CD14-positive monocyte (primary cell): ENCODE results near the gene SGCD. TPM values are rescaled to one million over a fixed set of nuclear protein-coding genes. Genes with fewer than 3 reads are reported as not detected.

Experiments
- DNase-seq, 3 donors: peaks; one replicate each; pipeline ENCODE4 v3.0.0-alpha.2; 2011 to 2022
- H2AFZ ChIP-seq: 2 replicates; pipeline ENCODE4 v1.6.0; 2012; ENCODE audit warnings: mild to moderate bottlenecking, low read depth, low read length, inconsistent platforms; ENCODE audit not compliant: insufficient read depth, poor library complexity, severe bottlenecking
- H3K27ac ChIP-seq, 2 donors: 1 replicate in 1 of 2; 2 replicates in 1 of 2; pipeline ENCODE4 v1.5.1; 2012 to 2013; ENCODE audit warnings: low read length in 2 of 2, control low read depth in 1 of 2, inconsistent platforms in 1 of 2, low read depth in 1 of 2, mild to moderate bottlenecking in 1 of 2
- H3K27me3 ChIP-seq, 2 donors: one replicate each; pipeline versions ENCODE4 v1.6.0 to v1.6.1; 2011 to 2013; ENCODE audit warnings: low read length in 2 of 2; ENCODE audit not compliant: control insufficient read depth in 2 of 2, insufficient read depth in 2 of 2
- H3K36me3 ChIP-seq, 2 donors: replicated peaks in 1 of 2; 1 replicate in 1 of 2; 2 replicates in 1 of 2; pipeline versions ENCODE4 v1.5.1 to v1.6.1; 2012 to 2013; ENCODE audit warnings: low read length in 2 of 2, control low read depth in 1 of 2, inconsistent platforms in 1 of 2, mild to moderate bottlenecking in 1 of 2; ENCODE audit not compliant: insufficient read depth in 2 of 2, control insufficient read depth in 1 of 2
- H3K4me1 ChIP-seq, 2 donors: 1 replicate in 1 of 2; 2 replicates in 1 of 2; pipeline versions ENCODE4 v1.5.1 to v1.6.1; 2012 to 2013; ENCODE audit warnings: low read length in 2 of 2, control low read depth in 1 of 2, inconsistent platforms in 1 of 2, mild to moderate bottlenecking in 1 of 2, moderate library complexity in 1 of 2; ENCODE audit not compliant: insufficient read depth in 2 of 2, control insufficient read depth in 1 of 2
- H3K4me2 ChIP-seq: replicated peaks from 2 replicates; pipeline ENCODE3; 2012; ENCODE audit warnings: low read length, moderate library complexity, mild to moderate bottlenecking; ENCODE audit not compliant: poor library complexity, severe bottlenecking; ENCODE audit errors: extremely low read depth
- H3K4me3 ChIP-seq, 3 experiments: fragments of 200-600 bp in 1 of 3; sonication (generic) in 1 of 3; replicated peaks in 1 of 3; 1 replicate in 2 of 3; 2 replicates in 1 of 3; pipeline ENCODE4 v1.5.1; 2011 to 2013; ENCODE audit warnings: low read length in 3 of 3, mild to moderate bottlenecking in 3 of 3, control low read depth in 2 of 3, low read depth in 2 of 3, inconsistent platforms in 1 of 3, moderate library complexity in 1 of 3
- H3K79me2 ChIP-seq: 2 replicates; pipeline ENCODE4 v1.6.0; 2012; ENCODE audit warnings: mild to moderate bottlenecking, control low read depth, inconsistent platforms, low read length, moderate library complexity; ENCODE audit not compliant: insufficient read depth
- H3K9ac ChIP-seq: 2 replicates; pipeline ENCODE4 v1.6.0; 2017; ENCODE audit warnings: low read length, mild to moderate bottlenecking; ENCODE audit not compliant: insufficient read depth, poor library complexity, severe bottlenecking
- H3K9me3 ChIP-seq, 2 donors: replicated peaks in 1 of 2; 1 replicate in 1 of 2; 2 replicates in 1 of 2; pipeline versions ENCODE4 v1.5.1 to v1.6.1; 2012 to 2013; ENCODE audit warnings: low read length in 2 of 2, control low read depth in 1 of 2; ENCODE audit not compliant: control insufficient read depth in 1 of 2, insufficient read depth in 1 of 2
- H4K20me1 ChIP-seq: 2 replicates; pipeline ENCODE4 v1.6.0; 2012; ENCODE audit warnings: mild to moderate bottlenecking, low read length, control low read depth, moderate library complexity; ENCODE audit not compliant: insufficient read depth
- H3K27ac Mint-ChIP-seq, 7 donors: one replicate each; pipeline ENCODE4 v1.8.0; 2020; ENCODE audit warnings: mild to moderate bottlenecking in 7 of 7, mixed read lengths in 7 of 7, moderate library complexity in 6 of 7, inconsistent platforms in 2 of 7
- H3K27me3 Mint-ChIP-seq, 3 donors: one replicate each; pipeline ENCODE4 v1.8.0; 2021 to 2022; ENCODE audit warnings: low read depth in 3 of 3, mild to moderate bottlenecking in 3 of 3, mixed read lengths in 3 of 3, moderate library complexity in 3 of 3, inconsistent platforms in 1 of 3
- H3K36me3 Mint-ChIP-seq, 2 donors: one replicate each; pipeline ENCODE4 v1.8.0; 2020; ENCODE audit warnings: mixed read lengths in 2 of 2, inconsistent platforms in 1 of 2, mild to moderate bottlenecking in 1 of 2
- H3K4me1 Mint-ChIP-seq: one replicate; pipeline ENCODE4 v1.8.0; 2020; ENCODE audit warnings: mild to moderate bottlenecking, mixed read lengths
- H3K4me3 Mint-ChIP-seq, 2 donors: one replicate each; pipeline ENCODE4 v1.8.0; 2020; ENCODE audit warnings: mild to moderate bottlenecking in 2 of 2, mixed read lengths in 2 of 2, moderate library complexity in 1 of 2
- H3K9me3 Mint-ChIP-seq, 7 donors: one replicate each; pipeline ENCODE4 v1.8.0; 2020 to 2022; ENCODE audit warnings: mixed read lengths in 7 of 7, mild to moderate bottlenecking in 6 of 7, moderate library complexity in 6 of 7, inconsistent platforms in 2 of 7
- WGBS: methylation state at CpG from one replicate; pipeline ENCODE4 v1.1.5; 2013; ENCODE audit warnings: missing lambda C conversion rate; ENCODE audit not compliant: insufficient coverage; 5-methylcytosine and 5-hydroxymethylcytosine counted together
- intact Hi-C, 2 donors: fragments of 100-400 bp; cut with micrococcal nuclease; formaldehyde crosslinking; loops; one replicate each; pipeline versions ENCODE4 v1.15.0 to v1.15.1; 2023
- polyA plus RNA-seq, 3 donors: library from polyadenylated mRNA; depleted of rRNA in 1 of 3; unstranded in 2 of 3; stranded (reverse) in 1 of 3; fragments of 300-500 nt in 2 of 3; fragments of >200 nt in 1 of 3; fragmentation: Illumina TruSeq in 2 of 3; gene quantifications; 1 replicate in 2 of 3; 2 replicates in 1 of 3; pipeline ENCODE4 v1.2.3, GENCODE V29; 2012 to 2021
- TF ChIP-seq, protein P1 (sequence below): fragments of 200-600 bp; IDR thresholded peaks from one replicate; pipeline ENCODE4 v1.8.0; 2022; ENCODE audit warnings: antibody characterized with exemption, mild to moderate bottlenecking

The SGCD gene
- polyA plus RNA-seq, 3 donors, result not detected

DNA sequence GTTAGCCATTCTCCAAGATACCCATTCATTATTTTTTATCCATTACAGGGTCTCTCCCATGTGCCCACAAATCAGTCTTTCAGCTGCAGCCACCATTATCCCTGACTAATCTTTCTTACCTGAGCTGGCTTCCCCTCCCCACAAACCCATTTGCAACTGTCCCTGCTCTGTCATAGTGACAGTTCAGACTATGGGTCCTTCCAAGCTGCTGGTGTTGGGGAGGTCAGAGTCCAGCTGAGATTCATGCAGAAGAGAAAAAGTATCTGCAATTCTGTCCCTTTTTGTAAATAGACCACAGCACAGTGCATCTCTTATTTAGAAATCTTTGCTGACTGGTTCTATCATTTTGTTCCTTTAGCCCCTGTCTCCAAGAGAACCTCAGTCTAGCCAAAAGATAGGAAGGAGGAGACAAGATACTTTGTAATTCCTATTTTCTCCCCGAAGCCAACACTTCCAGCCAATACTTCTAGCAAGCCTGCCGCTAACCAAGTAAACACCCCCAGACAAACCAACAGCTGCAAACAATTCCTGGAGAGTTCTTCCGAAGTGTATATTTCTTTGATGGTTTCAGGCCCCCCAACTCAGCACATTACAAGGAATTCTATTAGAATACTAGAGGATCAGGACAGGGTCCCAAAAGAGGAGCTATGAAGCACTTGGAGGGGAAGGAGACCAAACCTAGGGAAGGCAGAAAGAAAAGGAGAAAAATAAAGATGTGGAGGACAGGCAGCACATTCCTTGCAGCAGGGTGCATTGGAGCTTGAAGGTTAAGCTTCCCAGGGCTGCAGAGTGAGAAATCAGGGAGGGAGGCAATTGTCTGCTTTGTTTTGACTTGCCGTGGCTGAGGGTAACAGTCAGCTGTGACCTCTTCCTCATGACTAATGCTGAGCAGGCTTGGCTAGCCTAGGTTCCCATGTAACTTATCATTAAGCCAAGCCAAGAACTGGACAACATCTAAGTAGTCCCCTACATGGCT, 148.5 kb downstream of the SGCD start:
- intact Hi-C loops, result no loop called here
- no peak overlapping the region for H3K4me2 ChIP-seq
- H3K36me3 Mint-ChIP-seq, result no peaks in the 10 kb centered on the region

DNA sequence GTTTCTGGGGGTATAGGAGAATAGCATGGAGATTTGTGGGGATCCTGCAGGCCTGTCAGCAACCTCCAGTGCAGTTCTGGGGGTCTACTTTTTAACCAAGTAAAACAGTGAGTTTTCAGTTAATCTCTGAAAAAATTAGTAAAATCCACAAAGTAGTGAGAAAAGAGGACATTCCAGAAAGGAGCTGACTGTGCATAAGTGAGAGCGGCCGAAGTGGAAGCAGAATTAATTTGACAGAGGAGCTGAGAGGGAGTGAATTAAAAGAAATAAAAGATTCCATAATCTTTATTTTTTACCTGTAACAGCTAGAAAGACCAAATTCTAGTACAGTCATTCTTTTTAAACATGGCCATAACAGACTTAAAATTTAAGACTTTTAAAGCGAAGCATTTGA, 149.2 kb downstream of the SGCD start:
- Mint-ChIP-seq H3K27ac (no peak overlapping the region), H3K9me3 (peaks cover 0 to 8% (median 2%) of the 10 kb centered on the region in 7 donors), H3K36me3 (no peaks in the 10 kb centered on the region), H3K4me1 (no peaks in the 10 kb centered on the region), H3K4me3 (no peak overlapping the region), H3K27me3 (peaks cover 0 to 1% (median 0%) of the 10 kb centered on the region in 3 donors)
- Histone ChIP-seq H3K9me3 (no peaks in the 10 kb centered on the region), H3K4me3 (no peak overlapping the region), H3K4me2 (no peak overlapping the region), H3K36me3 (no peaks in the 10 kb centered on the region), H3K27me3 (no peaks in the 10 kb centered on the region), H2AFZ (no peak overlapping the region), H3K27ac (no peak overlapping the region), H3K4me1 (no peaks in the 10 kb centered on the region), H3K9ac (no peak overlapping the region), H3K79me2 (no peaks in the 10 kb centered on the region), H4K20me1 (no peaks in the 10 kb centered on the region)
- intact Hi-C loops, result no loop called here
- WGBS, result no CpG with 5 or more reads among the region's 3 CpGs
- DNase-seq, result no peak
- TF ChIP-seq, protein P1, sequence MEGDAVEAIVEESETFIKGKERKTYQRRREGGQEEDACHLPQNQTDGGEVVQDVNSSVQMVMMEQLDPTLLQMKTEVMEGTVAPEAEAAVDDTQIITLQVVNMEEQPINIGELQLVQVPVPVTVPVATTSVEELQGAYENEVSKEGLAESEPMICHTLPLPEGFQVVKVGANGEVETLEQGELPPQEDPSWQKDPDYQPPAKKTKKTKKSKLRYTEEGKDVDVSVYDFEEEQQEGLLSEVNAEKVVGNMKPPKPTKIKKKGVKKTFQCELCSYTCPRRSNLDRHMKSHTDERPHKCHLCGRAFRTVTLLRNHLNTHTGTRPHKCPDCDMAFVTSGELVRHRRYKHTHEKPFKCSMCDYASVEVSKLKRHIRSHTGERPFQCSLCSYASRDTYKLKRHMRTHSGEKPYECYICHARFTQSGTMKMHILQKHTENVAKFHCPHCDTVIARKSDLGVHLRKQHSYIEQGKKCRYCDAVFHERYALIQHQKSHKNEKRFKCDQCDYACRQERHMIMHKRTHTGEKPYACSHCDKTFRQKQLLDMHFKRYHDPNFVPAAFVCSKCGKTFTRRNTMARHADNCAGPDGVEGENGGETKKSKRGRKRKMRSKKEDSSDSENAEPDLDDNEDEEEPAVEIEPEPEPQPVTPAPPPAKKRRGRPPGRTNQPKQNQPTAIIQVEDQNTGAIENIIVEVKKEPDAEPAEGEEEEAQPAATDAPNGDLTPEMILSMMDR, result no peak

More for the DNA sequence above, 148.5 kb downstream of the SGCD start:
- Histone ChIP-seq H3K27me3 (no peaks in the 10 kb centered on the region), H3K79me2 (no peaks in the 10 kb centered on the region), H3K4me1 (no peaks in the 10 kb centered on the region), H3K9ac (no peak overlapping the region), H3K27ac (no peak overlapping the region), H3K4me3 (no peak overlapping the region), H4K20me1 (no peaks in the 10 kb centered on the region), H3K36me3 (no peaks in the 10 kb centered on the region), H2AFZ (no peak overlapping the region), H3K9me3 (no peaks in the 10 kb centered on the region)
- no CpG with 5 or more reads among the region's 4 CpGs for WGBS
- TF ChIP-seq, protein P1, result no peak
- DNase-seq, result no peak
- H3K27ac Mint-ChIP-seq, result no peak overlapping the region
- peaks cover 0 to 8% (median 2%) of the 10 kb centered on the region in 7 donors for H3K9me3 Mint-ChIP-seq
- H3K27me3 Mint-ChIP-seq, result peaks cover 0 to 1% (median 0%) of the 10 kb centered on the region in 3 donors
- H3K4me3 Mint-ChIP-seq, result no peak overlapping the region
- H3K4me1 Mint-ChIP-seq, result no peaks in the 10 kb centered on the region
